ENCODE measurements around the gene SRRM3. TPM values are rescaled to one million over a fixed set of nuclear protein-coding genes. Genes with fewer than 3 reads are reported as not detected.

Gene SRRM3
- polyA plus RNA-seq, 1 donor from 2014 or later: 34.9 TPM

GRCh38 chr7:76280408-76280807, 78.7 kb downstream of the SRRM3 start:
- Histone ChIP-seq H3K36me3 (ENCODE audit: insufficient read depth, low read length) (no peaks in the 10 kb centered on the region), H4K20me1 (ENCODE audit: insufficient read depth) (no peaks in the 10 kb centered on the region), H3K4me2 (ENCODE audit: low read length) (no peak overlapping the region), H3K79me2 (replicated peaks; ENCODE audit: insufficient read depth, low read length) (no peaks in the 10 kb centered on the region), H3K27me3 (ENCODE audit: insufficient read depth, low read depth, low read length) (peaks cover 58% of the 10 kb centered on the region), H2AFZ (ENCODE audit: low read depth, low read length) (no peak overlapping the region), H3K9ac (ENCODE audit: low read length) (no peak overlapping the region), H3F3A (ENCODE audit: insufficient read depth, low read length, poor library complexity, severe bottlenecking) (no peaks in the 10 kb centered on the region), H3K9me3 (ENCODE audit: low read length) (no peaks in the 10 kb centered on the region), H3K27ac (ENCODE audit: low read length) (no peak overlapping the region), H3K4me3 (ENCODE audit: low read length) (no peak overlapping the region), H3K9me2 (ENCODE audit: insufficient read depth, low read length) (no peaks in the 10 kb centered on the region)
- TF ChIP-seq MXI1 (conservative IDR thresholded peaks at IDR 0.05; ENCODE audit: poor library complexity, severe bottlenecking) (no peak), POLR2AphosphoS5 (IDR thresholded peaks at IDR 0.05) (no peak), RAD21 (conservative IDR thresholded peaks at IDR 0.05) (no peak), EZH2 (IDR thresholded peaks at IDR 0.05; ENCODE audit: borderline replicate concordance, insufficient read depth, low read length, poor library complexity, severe bottlenecking) (no peak), EP300 (conservative IDR thresholded peaks at IDR 0.05; ENCODE audit: poor library complexity, severe bottlenecking) (no peak), TAF1 (IDR thresholded peaks at IDR 0.05; ENCODE audit: low read depth) (no peak), SMC3 (conservative IDR thresholded peaks at IDR 0.05; ENCODE audit: poor library complexity) (no peak)
- TF ChIP-seq, protein P1, sequence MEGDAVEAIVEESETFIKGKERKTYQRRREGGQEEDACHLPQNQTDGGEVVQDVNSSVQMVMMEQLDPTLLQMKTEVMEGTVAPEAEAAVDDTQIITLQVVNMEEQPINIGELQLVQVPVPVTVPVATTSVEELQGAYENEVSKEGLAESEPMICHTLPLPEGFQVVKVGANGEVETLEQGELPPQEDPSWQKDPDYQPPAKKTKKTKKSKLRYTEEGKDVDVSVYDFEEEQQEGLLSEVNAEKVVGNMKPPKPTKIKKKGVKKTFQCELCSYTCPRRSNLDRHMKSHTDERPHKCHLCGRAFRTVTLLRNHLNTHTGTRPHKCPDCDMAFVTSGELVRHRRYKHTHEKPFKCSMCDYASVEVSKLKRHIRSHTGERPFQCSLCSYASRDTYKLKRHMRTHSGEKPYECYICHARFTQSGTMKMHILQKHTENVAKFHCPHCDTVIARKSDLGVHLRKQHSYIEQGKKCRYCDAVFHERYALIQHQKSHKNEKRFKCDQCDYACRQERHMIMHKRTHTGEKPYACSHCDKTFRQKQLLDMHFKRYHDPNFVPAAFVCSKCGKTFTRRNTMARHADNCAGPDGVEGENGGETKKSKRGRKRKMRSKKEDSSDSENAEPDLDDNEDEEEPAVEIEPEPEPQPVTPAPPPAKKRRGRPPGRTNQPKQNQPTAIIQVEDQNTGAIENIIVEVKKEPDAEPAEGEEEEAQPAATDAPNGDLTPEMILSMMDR (IDR thresholded peaks at IDR 0.05; ENCODE audit: poor library complexity, severe bottlenecking): no peak
- TF ChIP-seq, protein P2, sequence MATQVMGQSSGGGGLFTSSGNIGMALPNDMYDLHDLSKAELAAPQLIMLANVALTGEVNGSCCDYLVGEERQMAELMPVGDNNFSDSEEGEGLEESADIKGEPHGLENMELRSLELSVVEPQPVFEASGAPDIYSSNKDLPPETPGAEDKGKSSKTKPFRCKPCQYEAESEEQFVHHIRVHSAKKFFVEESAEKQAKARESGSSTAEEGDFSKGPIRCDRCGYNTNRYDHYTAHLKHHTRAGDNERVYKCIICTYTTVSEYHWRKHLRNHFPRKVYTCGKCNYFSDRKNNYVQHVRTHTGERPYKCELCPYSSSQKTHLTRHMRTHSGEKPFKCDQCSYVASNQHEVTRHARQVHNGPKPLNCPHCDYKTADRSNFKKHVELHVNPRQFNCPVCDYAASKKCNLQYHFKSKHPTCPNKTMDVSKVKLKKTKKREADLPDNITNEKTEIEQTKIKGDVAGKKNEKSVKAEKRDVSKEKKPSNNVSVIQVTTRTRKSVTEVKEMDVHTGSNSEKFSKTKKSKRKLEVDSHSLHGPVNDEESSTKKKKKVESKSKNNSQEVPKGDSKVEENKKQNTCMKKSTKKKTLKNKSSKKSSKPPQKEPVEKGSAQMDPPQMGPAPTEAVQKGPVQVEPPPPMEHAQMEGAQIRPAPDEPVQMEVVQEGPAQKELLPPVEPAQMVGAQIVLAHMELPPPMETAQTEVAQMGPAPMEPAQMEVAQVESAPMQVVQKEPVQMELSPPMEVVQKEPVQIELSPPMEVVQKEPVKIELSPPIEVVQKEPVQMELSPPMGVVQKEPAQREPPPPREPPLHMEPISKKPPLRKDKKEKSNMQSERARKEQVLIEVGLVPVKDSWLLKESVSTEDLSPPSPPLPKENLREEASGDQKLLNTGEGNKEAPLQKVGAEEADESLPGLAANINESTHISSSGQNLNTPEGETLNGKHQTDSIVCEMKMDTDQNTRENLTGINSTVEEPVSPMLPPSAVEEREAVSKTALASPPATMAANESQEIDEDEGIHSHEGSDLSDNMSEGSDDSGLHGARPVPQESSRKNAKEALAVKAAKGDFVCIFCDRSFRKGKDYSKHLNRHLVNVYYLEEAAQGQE (IDR thresholded peaks at IDR 0.05; ENCODE audit: borderline replicate concordance): no peak

- TF ChIP-seq, protein P2 (IDR thresholded peaks at IDR 0.05; ENCODE audit: borderline replicate concordance): no peak
- TF ChIP-seq EZH2 (IDR thresholded peaks at IDR 0.05; ENCODE audit: borderline replicate concordance, insufficient read depth, low read length, poor library complexity, severe bottlenecking): peak; percentile 96
- Histone ChIP-seq H3K79me2 (replicated peaks; ENCODE audit: insufficient read depth, low read length) (no peaks in the 10 kb centered on the region), H3F3A (ENCODE audit: insufficient read depth, low read length, poor library complexity, severe bottlenecking) (no peaks in the 10 kb centered on the region), H3K9me2 (ENCODE audit: insufficient read depth, low read length) (no peaks in the 10 kb centered on the region), H3K36me3 (ENCODE audit: insufficient read depth, low read length) (no peaks in the 10 kb centered on the region), H4K20me1 (ENCODE audit: insufficient read depth) (no peaks in the 10 kb centered on the region), H3K27me3 (ENCODE audit: insufficient read depth, low read depth, low read length) (peaks cover 58% of the 10 kb centered on the region), H3K4me3 (ENCODE audit: low read length) (peak overlapping the region; percentile 55), H3K27ac (ENCODE audit: low read length) (no peak overlapping the region), H3K9me3 (ENCODE audit: low read length) (no peaks in the 10 kb centered on the region), H2AFZ (ENCODE audit: low read depth, low read length) (no peak overlapping the region), H3K9ac (ENCODE audit: low read length) (no peak overlapping the region), H3K4me2 (ENCODE audit: low read length) (no peak overlapping the region)
These were observed 79.5 kb downstream of the SRRM3 start for GRCh38 chr7:76281006-76281705.

Data from neural cell (in vitro differentiated cells).